ENCODE data around the gene SOWAHB. TPM values are rescaled to one million over a fixed set of nuclear protein-coding genes. Genes with fewer than 3 reads are reported as not detected.

SOWAHB gene
- total and polyA plus RNA-seq, 12 donors, result 0.07 to 0.12 TPM; not detected in 10

GRCh38 chr4:76926841-76927240, 28.9 kb upstream of the SOWAHB start:
- H3K4me1 ChIP-seq, result no peaks in the 10 kb centered on the region
- no peaks in the 10 kb centered on the region for H3K36me3 ChIP-seq
- no peak overlapping the region for H3K27ac ChIP-seq
- H3K27me3 ChIP-seq, result no peaks in the 10 kb centered on the region
- no peak for DNase-seq
- no peak overlapping the region for H3K4me3 ChIP-seq
- intact Hi-C loops (cut with DNase I), result no loop called here
- no peak for ATAC-seq
- TF ChIP-seq CTCF (IDR thresholded peaks at IDR 0.05), result no peak
- 83 to 90% methylated on average over 6 of the region's 6 CpGs for WGBS, 2 donors
- H3K9me3 ChIP-seq, result no peaks in the 10 kb centered on the region

DNA sequence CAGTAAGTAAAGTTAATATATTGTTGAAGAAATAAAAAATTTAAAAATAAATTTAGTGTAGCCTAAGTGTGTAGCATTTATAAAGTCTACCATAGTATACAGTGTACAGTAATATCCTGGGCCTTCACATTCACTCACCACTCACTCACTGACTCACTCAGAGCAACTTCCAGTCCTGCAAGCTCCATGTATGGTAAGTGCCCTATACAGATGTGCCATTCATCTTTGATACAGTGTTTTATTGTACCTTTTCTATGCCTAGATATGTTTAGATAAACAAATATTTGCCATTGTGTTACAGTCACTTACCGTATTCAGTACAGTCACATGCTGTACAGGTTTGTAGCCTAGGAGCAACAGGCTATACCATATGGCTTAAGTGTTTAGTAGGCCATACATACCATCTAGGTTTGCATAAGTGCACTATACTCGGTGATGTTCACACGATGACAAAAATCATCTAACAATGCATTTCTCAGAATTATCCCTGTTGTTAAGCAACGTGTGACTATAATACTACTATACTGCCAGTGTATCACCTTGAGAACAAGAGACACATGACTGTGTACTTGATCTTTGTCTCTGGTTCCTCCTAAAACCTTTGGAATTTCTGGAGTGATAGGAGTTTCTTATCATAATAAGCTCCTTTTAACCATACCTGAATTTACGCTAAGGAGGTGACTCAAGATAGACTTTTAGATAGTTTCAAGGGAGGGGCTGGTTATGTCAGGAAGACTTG, 25.8 kb upstream of the SOWAHB start:
- H3K27me3 ChIP-seq, result no peaks in the 10 kb centered on the region
- no peak for TF ChIP-seq CTCF (IDR thresholded peaks at IDR 0.05)
- H3K4me1 ChIP-seq, result no peaks in the 10 kb centered on the region
- intact Hi-C loops (cut with DNase I), result no loop called here
- ATAC-seq, result no peak
- no peak for DNase-seq
- 96 to 97% methylated on average over 5 of the region's 5 CpGs for WGBS, 2 donors
- no peaks in the 10 kb centered on the region for H3K36me3 ChIP-seq
- H3K9me3 ChIP-seq, result no peaks in the 10 kb centered on the region
- no peak overlapping the region for H3K4me3 ChIP-seq
- no peak overlapping the region for H3K27ac ChIP-seq

- DNase-seq (no peak), ATAC-seq (no peak)
- no peaks in the 10 kb centered on the region for H3K27me3 ChIP-seq
- intact Hi-C loops (cut with DNase I), result no loop called here
- TF ChIP-seq CTCF (IDR thresholded peaks at IDR 0.05), result no peak
- H3K4me3 ChIP-seq, result no peak overlapping the region
- no peaks in the 10 kb centered on the region for H3K4me1 ChIP-seq
- H3K27ac ChIP-seq, result no peak overlapping the region
- H3K9me3 ChIP-seq, result no peaks in the 10 kb centered on the region
- H3K36me3 ChIP-seq, result no peaks in the 10 kb centered on the region
These were observed 22.8 kb upstream of the SOWAHB start for GRCh38 chr4:76920715-76921114.

DNA sequence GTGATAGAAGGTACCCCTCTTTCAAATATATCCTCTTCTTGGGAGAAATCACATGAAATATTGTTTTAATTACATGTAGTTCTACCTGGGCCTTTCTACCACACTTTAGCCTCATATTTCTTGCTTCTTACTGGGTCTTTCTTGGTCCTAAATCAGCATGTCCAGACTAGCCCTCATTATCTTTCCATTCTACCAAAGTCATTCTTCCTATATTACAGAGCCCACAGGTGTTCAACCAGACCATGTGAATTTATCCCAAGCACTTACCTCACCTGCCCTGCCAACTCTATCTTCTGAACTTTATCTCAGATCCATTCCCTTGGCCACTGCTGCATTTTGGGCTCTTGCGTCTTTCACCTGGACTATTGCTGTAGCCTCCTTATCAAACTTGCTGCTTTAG, 11.8 kb upstream of the SOWAHB start:
- no peak for TF ChIP-seq CTCF (IDR thresholded peaks at IDR 0.05)
- Histone ChIP-seq H3K27ac (no peak overlapping the region), H3K4me3 (no peak overlapping the region), H3K27me3 (no peaks in the 10 kb centered on the region), H3K4me1 (no peaks in the 10 kb centered on the region), H3K9me3 (peaks cover 0 to 17% (median 0%) of the 10 kb centered on the region in 11 donors), H3K36me3 (no peaks in the 10 kb centered on the region)
- ATAC-seq (no peak), DNase-seq (no peak)
- WGBS, 2 donors, result 98 to 100% methylated on average over 1 of the region's 1 CpG
- intact Hi-C loops (cut with DNase I), result no loop called here

Measured in heart right ventricle (tissue), 16 donors.